ENCODE measurements around the gene POLR3K.

POLR3K gene

DNA sequence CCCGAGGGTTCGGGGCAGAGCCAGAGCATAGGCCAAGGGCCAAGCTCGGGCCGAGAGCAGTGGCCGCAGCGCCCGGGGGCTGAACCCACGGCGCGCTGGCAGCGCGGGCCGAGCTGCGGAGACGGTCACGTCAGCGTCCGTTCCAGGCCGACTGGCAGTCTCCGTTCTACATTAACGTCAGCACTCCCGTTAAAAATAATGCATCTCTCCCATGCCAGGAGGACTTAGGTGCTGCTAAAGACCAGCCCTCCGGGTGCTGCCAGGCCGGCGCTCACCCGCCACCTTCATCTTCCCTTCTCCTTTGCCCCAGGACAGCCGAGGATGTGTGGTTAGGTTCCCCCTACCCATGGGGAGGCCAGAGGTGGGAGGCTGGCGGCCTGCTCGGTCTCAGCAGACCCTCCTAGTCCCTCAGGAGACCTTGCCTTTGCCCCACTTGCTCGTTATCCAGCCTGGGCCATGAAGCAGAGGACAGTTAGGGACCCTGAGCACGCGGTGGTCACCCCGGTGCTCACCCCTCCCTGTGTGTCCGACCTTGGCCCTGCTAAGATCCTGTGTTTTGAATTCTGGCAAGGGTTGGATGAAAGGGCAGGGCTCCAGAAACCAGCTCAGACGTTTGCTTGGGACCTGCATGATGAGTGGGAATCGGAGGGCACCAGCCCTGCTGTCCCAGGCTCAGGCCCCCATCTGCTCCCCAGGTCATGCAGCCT, 25.2 kb upstream of the POLR3K start:
- no peak for DNase-seq (ENCODE audit: low spot score)

- peak; percentile 56 for DNase-seq (ENCODE audit: low spot score)
Measured at GRCh38 chr16:77807-78443, 24.5 kb upstream of the POLR3K start, which contains the start of gene MPG. Gene MPG, plus strand, starts transcription at chr16:78225. Its CDS starts 85 bp downstream, at chr16:78310.

GRCh38 chr16:77273-77806, 23.9 kb upstream of the POLR3K start:
- peak; percentile 51 for DNase-seq (ENCODE audit: low spot score)

- DNase-seq (ENCODE audit: low spot score): peak; percentile 24
Measured at GRCh38 chr16:76535-77272, 23.3 kb upstream of the POLR3K start.

GRCh38 chr16:75580-76501, 22.4 kb upstream of the POLR3K start:
- DNase-seq (ENCODE audit: low spot score): peak; percentile 59

GRCh38 chr16:74747-75334, 21.4 kb upstream of the POLR3K start:
- DNase-seq (ENCODE audit: low spot score): no peak

GRCh38 chr16:74051-74746, 20.8 kb upstream of the POLR3K start:
- no peak for DNase-seq (ENCODE audit: low spot score)

GRCh38 chr16:72561-73548, 19.4 kb upstream of the POLR3K start, which contains the start of gene RHBDF1:
Gene RHBDF1, minus strand, starts transcription at chr16:72631. Its CDS starts 7,616 bp downstream, at chr16:65015.
- DNase-seq (ENCODE audit: low spot score): no peak

GRCh38 chr16:71540-72401, 18.4 kb upstream of the POLR3K start:
- DNase-seq (ENCODE audit: low spot score): no peak

DNA sequence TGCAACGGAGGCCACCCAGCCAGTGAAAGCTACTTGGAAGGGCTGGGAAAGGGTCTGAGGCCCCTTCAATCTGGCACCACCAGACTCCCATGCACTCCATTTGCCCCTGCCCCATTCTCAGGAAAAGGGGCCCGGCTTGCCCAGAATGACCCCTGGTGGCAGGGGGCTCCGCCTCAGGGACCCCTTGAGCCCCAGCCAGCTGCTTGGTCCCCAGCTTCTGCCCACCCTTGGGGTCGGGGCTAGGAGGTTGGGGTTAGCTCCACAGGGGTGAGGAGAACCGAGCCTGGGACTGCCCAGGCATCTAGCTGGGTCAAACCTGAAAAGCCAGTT, 17.8 kb upstream of the POLR3K start:
- DNase-seq (ENCODE audit: low spot score): no peak

GRCh38 chr16:69181-69580, 15.8 kb upstream of the POLR3K start:
- DNase-seq (ENCODE audit: low spot score): no peak

- no peak for DNase-seq (ENCODE audit: low spot score)
Measured at GRCh38 chr16:67884-68789, 14.7 kb upstream of the POLR3K start.

- DNase-seq (ENCODE audit: low spot score): no peak
Measured at GRCh38 chr16:67183-67791, 13.9 kb upstream of the POLR3K start.

DNA sequence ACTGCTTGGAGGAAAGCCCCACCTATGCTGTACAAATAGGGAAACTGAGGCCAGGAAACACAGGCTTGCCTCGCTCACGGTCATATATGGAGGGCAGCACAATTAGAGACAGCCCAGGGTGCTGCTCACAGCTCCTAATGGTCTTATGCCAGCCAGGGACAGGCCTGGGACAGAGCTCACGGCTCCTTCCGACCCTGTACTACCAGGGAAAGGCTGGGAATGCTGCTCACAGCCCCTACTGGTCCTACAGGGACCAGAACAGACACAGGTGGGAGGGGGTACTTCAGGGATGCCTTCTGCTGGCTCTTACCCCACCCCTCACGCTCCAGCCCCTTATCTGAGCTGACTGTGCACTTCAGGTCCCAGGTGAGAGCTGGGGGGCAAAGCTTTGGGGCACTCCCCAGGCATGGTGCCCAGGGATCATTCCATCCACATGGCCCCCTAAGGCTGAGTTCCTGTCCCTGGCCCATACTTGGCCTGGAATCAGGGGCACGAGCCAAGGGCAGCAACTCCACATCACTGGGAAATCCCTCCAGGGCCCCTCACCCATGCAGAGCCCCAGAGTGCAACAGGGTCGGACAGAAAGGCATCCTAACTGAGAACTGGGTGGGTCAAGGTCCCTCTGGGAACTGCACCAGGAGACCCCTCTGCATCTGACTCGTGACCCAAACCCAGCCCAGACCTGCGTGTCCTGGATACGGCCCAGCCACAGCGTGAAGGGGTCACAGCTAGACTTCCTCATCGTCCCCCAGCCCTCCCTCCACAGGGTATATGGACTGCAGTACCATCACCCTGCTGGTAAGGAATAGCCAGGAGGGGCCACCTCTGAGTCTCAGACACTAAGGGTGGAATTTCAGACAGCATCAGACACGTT, 13.1 kb upstream of the POLR3K start:
- DNase-seq (ENCODE audit: low spot score): no peak

- peak; percentile 53 for DNase-seq (ENCODE audit: low spot score)
Measured at GRCh38 chr16:65745-66144, 12.3 kb upstream of the POLR3K start.

DNA sequence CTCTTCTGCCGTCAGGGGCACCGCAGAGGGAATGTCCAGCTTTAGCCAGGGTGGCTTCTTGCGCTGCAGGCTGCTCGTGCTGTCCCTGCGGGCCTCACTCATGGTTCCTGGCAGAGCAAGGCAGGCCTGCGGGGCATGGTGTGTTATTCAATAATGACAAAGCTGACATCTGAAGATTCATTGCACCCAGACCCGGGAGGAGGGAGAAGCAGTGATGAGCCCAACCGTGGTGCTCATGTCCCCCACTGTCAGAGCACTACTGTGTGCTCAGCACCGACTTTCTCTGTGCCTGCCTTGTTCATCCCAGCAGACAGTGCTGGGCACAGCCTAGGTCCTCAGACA, 11.5 kb upstream of the POLR3K start:
- no peak for DNase-seq (ENCODE audit: low spot score)
